A549 (cell line): Measurements from ENCODE around the gene IREB2. TPM values are rescaled to one million over a fixed set of nuclear protein-coding genes. Genes with fewer than 3 reads are reported as not detected.

Experiments used
- ATAC-seq, 2 experiments: fragments of 200-7000 bp in 1 of 2; fragments of >200 bp in 1 of 2; cut with Nextera tagmentation in 1 of 2; cut with Tn5 transposase in 1 of 2; 3 replicates each; pipeline versions ENCODE4 v1.8.0 to v1.9.1; 2018 to 2020; ENCODE audit warnings: mild to moderate bottlenecking in 1 of 2, moderate library complexity in 1 of 2
- CTCF ChIA-PET: fragments of 300-600 bp; sonication (Branson Sonifier 250); formaldehyde crosslinking; extraction: SDS; loops from one replicate; lab custom pipeline; 2021; ENCODE audit warnings: antibody characterized with exemption, inconsistent platforms; lab: Yijun Ruan, JAX
- POLR2A ChIA-PET: fragments of 350-600 bp; formaldehyde crosslinking; extraction: SDS; loops from one replicate; lab custom pipeline; 2021; ENCODE audit warnings: antibody characterized with exemption, inconsistent platforms; lab: Yijun Ruan, JAX
- DNase-seq, 2 experiments: peaks; one replicate each; pipeline versions ENCODE4 v3.0.0 to v3.0.0-alpha.2; 2011 to 2016; ENCODE audit warnings: low read depth in 1 of 2, low spot score in 1 of 2
- FAIRE-seq: peaks from 2 replicates; lab custom pipeline; 2011; peaks lifted over from hg19 to GRCh38; lab: Jason Lieb, UNC
- H3K27ac ChIP-seq, 2 experiments: fragments of >200 bp; sonication (Bioruptor Twin); formaldehyde crosslinking; 3 replicates each; pipeline ENCODE4 v1.5.1; 2016 to 2017
- H3K4me1 ChIP-seq: fragments of >200 bp; sonication (Bioruptor Twin); formaldehyde crosslinking; 3 replicates; pipeline ENCODE4 v1.6.1; 2016
- H3K4me2 ChIP-seq: fragments of >200 bp; sonication (Bioruptor Twin); formaldehyde crosslinking; 3 replicates; pipeline ENCODE4 v1.6.1; 2016
- H3K4me3 ChIP-seq: fragments of >200 bp; sonication (Bioruptor Twin); formaldehyde crosslinking; 3 replicates; pipeline ENCODE4 v1.5.1; 2016
- H3K9me3 ChIP-seq: fragments of >200 bp; sonication (Bioruptor Twin); formaldehyde crosslinking; 3 replicates; pipeline ENCODE4 v1.6.1; 2016
- BCL3 ChIP-seq: fragments of >200 bp; sonication (Bioruptor Twin); formaldehyde crosslinking; IDR thresholded peaks from 3 replicates; pipeline ENCODE4 v1.6.1; 2016
- CBX2 ChIP-seq: fragments of 200-600 bp; sonication (generic); IDR thresholded peaks from 2 replicates; pipeline ENCODE4 v1.6.1; 2016; ENCODE audit warnings: low read depth, mild to moderate bottlenecking, borderline replicate concordance
- E2F6 ChIP-seq: IDR thresholded peaks from 2 replicates; pipeline ENCODE4 v1.6.1; 2012; ENCODE audit warnings: low read depth, borderline replicate concordance
- EHF ChIP-seq: fragments of 250-450 bp; sonication (Bioruptor Pico); IDR thresholded peaks from 2 replicates; pipeline ENCODE4 v1.5.0; 2020; ENCODE audit warnings: mild to moderate bottlenecking
- EHMT2 ChIP-seq: fragments of 200-600 bp; sonication (generic); IDR thresholded peaks from 2 replicates; pipeline ENCODE4 v1.6.1; 2016; ENCODE audit warnings: antibody characterized with exemption, low read depth, mild to moderate bottlenecking, moderate library complexity
- FOSB ChIP-seq: fragments of 250-450 bp; sonication (Bioruptor Pico); IDR thresholded peaks from 2 replicates; pipeline ENCODE4 v1.5.0; 2020; ENCODE audit warnings: mild to moderate bottlenecking, moderate library complexity
- GATA3 ChIP-seq: IDR thresholded peaks from 2 replicates; pipeline ENCODE4 v1.6.1; 2012; ENCODE audit warnings: borderline replicate concordance
- HEYL ChIP-seq: fragments of 250-450 bp; sonication (Bioruptor Pico); IDR thresholded peaks from 2 replicates; pipeline ENCODE4 v1.8.0; 2021; ENCODE audit warnings: mild to moderate bottlenecking, moderate library complexity
- HOXB5 ChIP-seq: fragments of 250-450 bp; sonication (Bioruptor Pico); IDR thresholded peaks from 2 replicates; pipeline ENCODE4 v1.5.0; 2020; ENCODE audit warnings: mild to moderate bottlenecking, moderate library complexity
- KDM5A ChIP-seq: fragments of 200-600 bp; sonication (generic); IDR thresholded peaks from 2 replicates; pipeline ENCODE4 v1.6.1; 2016; ENCODE audit warnings: antibody characterized with exemption, mild to moderate bottlenecking
- MAZ ChIP-seq: fragments of 150-350 bp; IDR thresholded peaks from 2 replicates; pipeline ENCODE4 v1.6.1; 2014; ENCODE audit warnings: antibody characterized with exemption, low read depth, low read length, borderline replicate concordance
- NR3C1 ChIP-seq: fragments of >200 bp; sonication (Bioruptor Twin); formaldehyde crosslinking; IDR thresholded peaks from 3 replicates; pipeline ENCODE4 v1.6.1; 2017
- PBX3 ChIP-seq: IDR thresholded peaks from 2 replicates; pipeline ENCODE4 v1.6.1; 2012
- PHF8 ChIP-seq: fragments of 200-600 bp; sonication (generic); IDR thresholded peaks from 2 replicates; pipeline ENCODE4 v1.6.1; 2016; ENCODE audit warnings: low read depth, mild to moderate bottlenecking, antibody characterized with exemption, moderate library complexity, borderline replicate concordance
- RARB ChIP-seq: fragments of 250-450 bp; sonication (Bioruptor Pico); IDR thresholded peaks from 2 replicates; pipeline ENCODE4 v1.8.0; 2021; ENCODE audit warnings: mild to moderate bottlenecking, moderate library complexity
- REST ChIP-seq: fragments of 200-600 bp; sonication (generic); IDR thresholded peaks from 2 replicates; pipeline ENCODE4 v1.6.1; 2016; ENCODE audit warnings: antibody characterized with exemption, mild to moderate bottlenecking, moderate library complexity
- RFX5 ChIP-seq: fragments of 450-650 bp; IDR thresholded peaks from 2 replicates; pipeline ENCODE4 v1.7.1; 2014; ENCODE audit warnings: antibody characterized with exemption, mild to moderate bottlenecking, moderate library complexity
- whole genome bisulfite sequencing: methylation state at CpG from one replicate; pipeline ENCODE4 v1.1.6; 2017; ENCODE audit errors: missing lambda C conversion rate; 5-methylcytosine and 5-hydroxymethylcytosine counted together
- polyA plus RNA-seq, 4 experiments: library from polyadenylated mRNA; depleted of rRNA in 3 of 4; stranded (reverse); fragments of >200 nt; fragmentation: RNase III in 1 of 4; extraction: RNeasy Plus Mini Kit Qiagen cat#74134 plus additional on column Dnase treatment in 1 of 4; gene quantifications; 2 replicates in 3 of 4; 3 replicates in 1 of 4; pipeline ENCODE4 v1.2.3, GENCODE V29; 2011 to 2017

The IREB2 gene
- polyA plus RNA-seq, 2 of the 4 experiments (the other 2 are of a cell fraction), result 37.3 to 78.1 TPM

- Histone ChIP-seq H3K4me3 (no peak overlapping the region), H3K27ac (no peak overlapping the region), H3K4me1 (no peaks in the 10 kb centered on the region), H3K4me2 (no peak overlapping the region), H3K9me3 (no peaks in the 10 kb centered on the region)
- FAIRE-seq (no peak), ATAC-seq (no peak), DNase-seq (no peak)
- TF ChIP-seq RARB (CRISPR knock-in tag), result no peak
- TF ChIP-seq HOXB5, result no peak
- no peak for TF ChIP-seq PBX3
- no peak for TF ChIP-seq EHMT2
- TF ChIP-seq RFX5, result no peak
- 11% methylated on average over 1 of the region's 1 CpG for WGBS
- ChIA-PET POLR2A (interaction anchor here (1.2 kb wide), 1 partner anchor 111 kb away, joined by 4 read pairs; the partner anchor contains the start of gene SKIC8), CTCF (interaction anchor here (1.0 to 22.8 kb wide), 3 partner anchors 9 to 101 kb away, joined by 3 to 571 read pairs (median 240); no protein-coding TSS in a partner anchor)
Observed at GRCh38 chr15:78411061-78411460, 27.0 kb upstream of the IREB2 start.

GRCh38 chr15:78414621-78415250, 23.3 kb upstream of the IREB2 start:
- TF ChIP-seq MAZ, result no peak
- TF ChIP-seq REST, result no peak
- no peak for TF ChIP-seq RFX5
- TF ChIP-seq BCL3, result no peak
- no peak for TF ChIP-seq KDM5A
- TF ChIP-seq PHF8, result no peak
- TF ChIP-seq CBX2, result no peak
- no peak for TF ChIP-seq EHF (CRISPR knock-in tag)
- no peak for TF ChIP-seq E2F6
- TF ChIP-seq HOXB5, result no peak
- TF ChIP-seq NR3C1, result no peak
- no peak for TF ChIP-seq FOSB (CRISPR knock-in tag)
- TF ChIP-seq GATA3, result no peak
- TF ChIP-seq HEYL (CRISPR knock-in tag), result no peak
- H3K4me1 ChIP-seq, result no peaks in the 10 kb centered on the region
- WGBS, result 30% methylated on average over 3 of the region's 3 CpGs
- H3K4me3 ChIP-seq, result no peak overlapping the region
- FAIRE-seq (no peak), ATAC-seq (no peak), DNase-seq (no peak)
- POLR2A ChIA-PET, result interaction anchor here (1.0 kb wide), 1 partner anchor 115 kb away, joined by 9 read pairs; the partner anchor contains the start of gene SKIC8
- H3K27ac ChIP-seq, result no peak overlapping the region
- CTCF ChIA-PET, result interaction anchor here (0.6 to 19.5 kb wide), 19 partner anchors 10 to 448 kb away, joined by 3 to 571 read pairs (median 4); partner anchors contain the start of genes CRABP1 and IREB2
- no peaks in the 10 kb centered on the region for H3K9me3 ChIP-seq
- no peak overlapping the region for H3K4me2 ChIP-seq
